GM21360 (cell line): ENCODE data around the gene RABGAP1L.
"Not testable (repeated sequence)": the region's sequence is repeated elsewhere in the genome, so short reads cannot be mapped to it uniquely, and the experiment has no call there.

Experiments used
- ATAC-seq: cut with Tn5 transposase; IDR thresholded peaks from one replicate; pipeline ENCODE4 v1.9.1; 2021; ENCODE audit warnings: mild to moderate bottlenecking, moderate library complexity; ENCODE audit not compliant: unreplicated experiment

Gene RABGAP1L

GRCh38 chr1:174159252-174160108 is at the start of gene RABGAP1L:
Gene RABGAP1L (plus strand): TSS chr1:174159520.
- peak; percentile 50 for ATAC-seq

- ATAC-seq: no peak
Measured at GRCh38 chr1:174110053-174110452, 49.3 kb upstream of the RABGAP1L start.

GRCh38 chr1:174112489-174113162 is 46.7 kb upstream of the RABGAP1L start:
- ATAC-seq: no peak

GRCh38 chr1:174114106-174114505 is 45.2 kb upstream of the RABGAP1L start:
- ATAC-seq: no peak

GRCh38 chr1:174114788-174115448 is 44.4 kb upstream of the RABGAP1L start:
- no peak for ATAC-seq

- ATAC-seq: no peak
Measured at GRCh38 chr1:174116042-174116441, 43.3 kb upstream of the RABGAP1L start.

- no peak for ATAC-seq
Measured at GRCh38 chr1:174118751-174119150, 40.6 kb upstream of the RABGAP1L start.

- ATAC-seq: not testable (repeated sequence)
Measured at GRCh38 chr1:174122318-174122717, 37.0 kb upstream of the RABGAP1L start.

GRCh38 chr1:174123843-174124242 is 35.5 kb upstream of the RABGAP1L start:
- ATAC-seq: no peak

GRCh38 chr1:174127176-174127575 is 32.1 kb upstream of the RABGAP1L start:
- ATAC-seq: not testable (repeated sequence)

- ATAC-seq: no peak
Measured at GRCh38 chr1:174131032-174131638, 28.2 kb upstream of the RABGAP1L start.

GRCh38 chr1:174134003-174134659 is 25.2 kb upstream of the RABGAP1L start:
- peak; percentile 79 for ATAC-seq

GRCh38 chr1:174135211-174135610 is 24.1 kb upstream of the RABGAP1L start:
- ATAC-seq: no peak

- no peak for ATAC-seq
Measured at GRCh38 chr1:174136714-174137113, 22.6 kb upstream of the RABGAP1L start.

GRCh38 chr1:174142836-174143235 is 16.5 kb upstream of the RABGAP1L start:
- no peak for ATAC-seq

GRCh38 chr1:174143727-174144396 is 15.5 kb upstream of the RABGAP1L start:
- ATAC-seq: not testable (repeated sequence)

GRCh38 chr1:174144397-174144783 is 14.9 kb upstream of the RABGAP1L start:
- not testable (repeated sequence) for ATAC-seq

GRCh38 chr1:174149216-174149615 is 10.1 kb upstream of the RABGAP1L start:
- no peak for ATAC-seq

GRCh38 chr1:174150499-174150898 is 8.8 kb upstream of the RABGAP1L start:
- ATAC-seq: no peak

GRCh38 chr1:174152427-174152826 is 6.9 kb upstream of the RABGAP1L start:
- no peak for ATAC-seq
